Tibial nerve (tissue), 4 donors: ENCODE data around the gene DENND1A. TPM values are rescaled to one million over a fixed set of nuclear protein-coding genes. Genes with fewer than 3 reads are reported as not detected.

Experiments used
- DNase-seq, 2 donors: peaks; one replicate each; pipeline ENCODE4 v3.0.0-alpha.2; 2019; ENCODE audit warnings: low spot score in 2 of 2
- H3K27ac ChIP-seq, 4 donors: fragments of 200-600 bp; sonication (generic) in 3 of 4; one replicate each; pipeline ENCODE4 v1.5.1; 2017 to 2019; ENCODE audit warnings: mild to moderate bottlenecking in 1 of 4
- H3K27me3 ChIP-seq, 2 donors: fragments of 200-600 bp; sonication (generic) in 1 of 2; one replicate each; pipeline versions ENCODE4 v1.5.1 to v1.6.0; 2017 to 2019
- H3K36me3 ChIP-seq, 3 donors: fragments of 200-600 bp; sonication (generic); one replicate each; pipeline ENCODE4 v1.5.1; 2018 to 2019
- H3K4me1 ChIP-seq, 4 donors: fragments of 200-600 bp; sonication (generic) in 3 of 4; one replicate each; pipeline ENCODE4 v1.5.1; 2017 to 2019
- H3K4me3 ChIP-seq, 4 donors: fragments of 200-600 bp; sonication (generic) in 3 of 4; one replicate each; pipeline ENCODE4 v1.5.1; 2017 to 2019; ENCODE audit warnings: mild to moderate bottlenecking in 1 of 4, moderate library complexity in 1 of 4
- H3K9me3 ChIP-seq, 4 donors: fragments of 200-600 bp; sonication (generic) in 3 of 4; one replicate each; pipeline ENCODE4 v1.5.1; 2017 to 2019
- EP300 ChIP-seq, 2 donors: sonication (generic); formaldehyde crosslinking; IDR thresholded peaks; one replicate each; pipeline ENCODE4 v1.6.1; 2017; ENCODE audit warnings: antibody characterized with exemption in 2 of 2, mild to moderate bottlenecking in 1 of 2
- POLR2A ChIP-seq, 2 donors: fragments of 450-650 bp; IDR thresholded peaks; one replicate each; pipeline ENCODE4 v1.6.1; 2017; ENCODE audit warnings: antibody characterized with exemption in 2 of 2, mild to moderate bottlenecking in 2 of 2, moderate library complexity in 2 of 2
- WGBS, 2 donors: methylation state at CpG; one replicate each; pipeline ENCODE4 v1.1.5; 2018; 5-methylcytosine and 5-hydroxymethylcytosine counted together
- total RNA-seq, 4 donors: library from RNA; depleted of rRNA; stranded (reverse); fragments of >200 nt; gene quantifications; one replicate each; pipeline ENCODE4 v1.1.0, GENCODE V29; 2016
- TF ChIP-seq, protein P1 (sequence below), 5 experiments: fragments of 200-600 bp in 3 of 5; fragments of 450-650 bp in 2 of 5; sonication (generic) in 3 of 5; IDR thresholded peaks; one replicate each; pipeline ENCODE4 v1.5.1; 2016 to 2019; ENCODE audit warnings: antibody characterized with exemption in 5 of 5, mild to moderate bottlenecking in 3 of 5, moderate library complexity in 2 of 5

DENND1A gene
- total RNA-seq, 4 donors from 2014 or later, result 17.5 to 34.8 (median 20.1) TPM

GRCh38 chr9:123357743-123358059, 572.2 kb downstream of the DENND1A start:
- no peak for TF ChIP-seq POLR2A (IDR thresholded peaks at IDR 0.05)
- TF ChIP-seq EP300 (IDR thresholded peaks at IDR 0.05), result no peak
- TF ChIP-seq, protein P1, sequence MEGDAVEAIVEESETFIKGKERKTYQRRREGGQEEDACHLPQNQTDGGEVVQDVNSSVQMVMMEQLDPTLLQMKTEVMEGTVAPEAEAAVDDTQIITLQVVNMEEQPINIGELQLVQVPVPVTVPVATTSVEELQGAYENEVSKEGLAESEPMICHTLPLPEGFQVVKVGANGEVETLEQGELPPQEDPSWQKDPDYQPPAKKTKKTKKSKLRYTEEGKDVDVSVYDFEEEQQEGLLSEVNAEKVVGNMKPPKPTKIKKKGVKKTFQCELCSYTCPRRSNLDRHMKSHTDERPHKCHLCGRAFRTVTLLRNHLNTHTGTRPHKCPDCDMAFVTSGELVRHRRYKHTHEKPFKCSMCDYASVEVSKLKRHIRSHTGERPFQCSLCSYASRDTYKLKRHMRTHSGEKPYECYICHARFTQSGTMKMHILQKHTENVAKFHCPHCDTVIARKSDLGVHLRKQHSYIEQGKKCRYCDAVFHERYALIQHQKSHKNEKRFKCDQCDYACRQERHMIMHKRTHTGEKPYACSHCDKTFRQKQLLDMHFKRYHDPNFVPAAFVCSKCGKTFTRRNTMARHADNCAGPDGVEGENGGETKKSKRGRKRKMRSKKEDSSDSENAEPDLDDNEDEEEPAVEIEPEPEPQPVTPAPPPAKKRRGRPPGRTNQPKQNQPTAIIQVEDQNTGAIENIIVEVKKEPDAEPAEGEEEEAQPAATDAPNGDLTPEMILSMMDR (IDR thresholded peaks at IDR 0.05), result no peak
- no peaks in the 10 kb centered on the region for H3K36me3 ChIP-seq
- no peak overlapping the region for H3K4me3 ChIP-seq
- H3K27me3 ChIP-seq, result peaks cover 0 to 34% of the 10 kb centered on the region in 2 donors
- peaks cover 0 to 41% (median 3%) of the 10 kb centered on the region in 4 donors for H3K4me1 ChIP-seq
- DNase-seq, result no peak
- H3K9me3 ChIP-seq, result no peaks in the 10 kb centered on the region
- WGBS, 2 donors, result 86 to 100% methylated on average over 2 of the region's 2 CpGs
- H3K27ac ChIP-seq, result no peak overlapping the region

- H3K36me3 ChIP-seq, result no peaks in the 10 kb centered on the region
- peaks cover 0 to 34% of the 10 kb centered on the region in 2 donors for H3K27me3 ChIP-seq
- no peaks in the 10 kb centered on the region for H3K9me3 ChIP-seq
- H3K4me1 ChIP-seq, result peaks cover 0 to 41% (median 3%) of the 10 kb centered on the region in 4 donors
- H3K4me3 ChIP-seq, result no peak overlapping the region
- no peak for DNase-seq
- TF ChIP-seq EP300 (IDR thresholded peaks at IDR 0.05) (no peak), POLR2A (IDR thresholded peaks at IDR 0.05) (no peak)
- TF ChIP-seq, protein P1 (IDR thresholded peaks at IDR 0.05), result no peak
- WGBS, 2 donors, result 59 to 65% methylated on average over 19 of the region's 19 CpGs
- no peak overlapping the region for H3K27ac ChIP-seq
Measured at GRCh38 chr9:123356851-123357742, 572.8 kb downstream of the DENND1A start.

DNA sequence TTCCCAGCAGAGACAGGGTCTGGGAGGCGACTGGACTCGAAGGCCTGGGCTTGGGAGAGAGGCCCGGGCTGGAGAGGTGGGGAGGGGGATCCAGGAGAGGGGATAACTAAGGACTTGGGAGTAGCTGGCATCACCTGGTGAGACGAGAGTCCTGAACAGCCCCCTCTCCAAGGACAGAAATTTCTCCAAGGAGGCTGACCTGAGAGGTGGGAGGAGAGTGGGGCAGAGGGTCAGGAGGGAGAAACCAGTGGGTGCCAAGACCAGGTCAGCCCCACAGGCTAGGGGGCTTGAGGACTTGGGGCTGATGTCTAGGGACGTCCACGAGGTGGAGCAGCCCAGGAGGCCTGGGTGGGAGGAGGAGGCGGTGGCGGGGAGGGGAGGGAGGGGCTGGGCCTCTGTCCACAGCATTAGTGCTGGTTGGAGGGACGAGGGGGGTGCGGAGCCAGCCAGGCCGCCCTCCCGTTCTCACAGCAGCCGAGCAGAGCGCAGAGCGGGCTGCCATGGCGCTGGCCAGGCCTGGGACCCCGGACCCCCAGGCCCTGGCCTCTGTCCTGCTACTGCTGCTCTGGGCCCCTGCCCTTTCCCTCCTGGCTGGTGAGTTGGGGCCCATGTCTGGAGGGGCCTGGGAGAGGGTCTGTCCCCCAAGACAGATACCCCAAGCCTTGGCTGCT, 574.0 kb downstream of the DENND1A start, which contains the start of gene CRB2:
CRB2 (plus strand) TSS at position 437 of the 671 bp plus-strand sequence; CDS start at position 501, 64 bp downstream.
- Histone ChIP-seq H3K27ac (no peak within 1 kb of the TSS), H3K9me3 (no peaks in the 10 kb centered on the region), H3K27me3 (peaks cover 0 to 34% of the 10 kb centered on the region in 2 donors), H3K36me3 (no peaks in the 10 kb centered on the region), H3K4me3 (no peak within 1 kb of the TSS), H3K4me1 (peaks cover 0 to 36% (median 3%) of the 10 kb centered on the region in 4 donors)
- 58 to 61% methylated on average over 6 to 17 of the region's 17 CpGs for WGBS, 2 donors
- no peak for DNase-seq
- no peak for TF ChIP-seq POLR2A (IDR thresholded peaks at IDR 0.05)
- no peak for TF ChIP-seq EP300 (IDR thresholded peaks at IDR 0.05)
- TF ChIP-seq, protein P1 (IDR thresholded peaks at IDR 0.05), result no peak

GRCh38 chr9:123354806-123355508, 575.0 kb downstream of the DENND1A start:
- Histone ChIP-seq H3K9me3 (no peaks in the 10 kb centered on the region), H3K27me3 (peaks cover 0 to 34% of the 10 kb centered on the region in 2 donors), H3K4me1 (peaks cover 0 to 29% (median 3%) of the 10 kb centered on the region in 4 donors), H3K27ac (no peak overlapping the region), H3K36me3 (no peaks in the 10 kb centered on the region), H3K4me3 (no peak overlapping the region)
- no peak for DNase-seq
- WGBS, 2 donors, result 36 to 40% methylated on average over 9 of the region's 9 CpGs
- TF ChIP-seq EP300 (IDR thresholded peaks at IDR 0.05) (no peak), POLR2A (IDR thresholded peaks at IDR 0.05) (no peak)
- TF ChIP-seq, protein P1 (IDR thresholded peaks at IDR 0.05), result no peak
